Activated T-cell treated with anti-CD3 and anti-CD28 coated beads for 24 hours (primary cell): Measurements from ENCODE around the gene HOXD3.

ENCODE experiments used
- DNase-seq: peaks from one replicate; pipeline ENCODE4 v3.0.0-alpha.2; 2020; ENCODE audit warnings: low read depth

The HOXD3 gene

DNA sequence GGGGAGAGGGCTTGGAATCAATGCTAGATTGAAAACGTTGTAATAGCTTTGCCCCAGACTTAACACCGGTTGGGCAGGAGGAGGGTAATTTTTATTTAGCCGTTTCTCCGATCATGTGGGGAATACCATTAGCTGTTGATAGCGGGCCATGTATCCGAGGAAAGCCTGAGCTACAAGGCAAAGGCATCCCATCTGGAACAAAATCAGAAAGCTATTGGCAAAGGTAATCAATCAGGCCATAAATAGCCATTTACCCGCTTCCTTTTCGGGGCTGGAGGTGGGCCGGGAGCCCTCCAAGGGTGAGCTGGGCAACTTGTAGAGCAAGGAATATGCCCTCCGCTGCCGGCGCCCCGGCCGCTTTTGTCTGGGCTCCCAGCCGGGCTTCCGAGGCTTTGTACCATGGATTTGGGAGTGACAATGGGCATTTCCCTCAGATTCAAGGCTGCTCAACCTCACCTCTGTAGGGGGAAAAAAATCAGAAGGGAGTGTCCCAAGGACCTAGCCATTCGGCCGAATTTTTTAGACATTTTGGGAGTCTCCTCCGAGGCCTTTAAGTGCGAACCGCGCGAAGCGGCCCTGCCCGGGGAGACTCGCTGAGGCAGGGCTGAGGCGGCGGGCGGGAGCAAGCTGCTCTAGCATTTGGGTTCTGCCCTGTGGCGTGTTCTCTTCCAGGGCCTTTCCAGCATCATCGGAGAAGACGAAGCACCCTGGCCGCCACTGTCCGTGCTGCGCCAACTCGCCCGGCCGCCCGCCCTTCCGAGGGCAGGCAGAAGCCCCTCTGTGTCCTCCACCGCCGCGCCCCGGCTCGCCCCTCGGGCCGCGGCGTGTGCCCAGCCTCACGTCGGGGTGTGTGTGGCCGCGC lies 35.7 kb upstream of the HOXD3 start:
- DNase-seq, result no peak

DNA sequence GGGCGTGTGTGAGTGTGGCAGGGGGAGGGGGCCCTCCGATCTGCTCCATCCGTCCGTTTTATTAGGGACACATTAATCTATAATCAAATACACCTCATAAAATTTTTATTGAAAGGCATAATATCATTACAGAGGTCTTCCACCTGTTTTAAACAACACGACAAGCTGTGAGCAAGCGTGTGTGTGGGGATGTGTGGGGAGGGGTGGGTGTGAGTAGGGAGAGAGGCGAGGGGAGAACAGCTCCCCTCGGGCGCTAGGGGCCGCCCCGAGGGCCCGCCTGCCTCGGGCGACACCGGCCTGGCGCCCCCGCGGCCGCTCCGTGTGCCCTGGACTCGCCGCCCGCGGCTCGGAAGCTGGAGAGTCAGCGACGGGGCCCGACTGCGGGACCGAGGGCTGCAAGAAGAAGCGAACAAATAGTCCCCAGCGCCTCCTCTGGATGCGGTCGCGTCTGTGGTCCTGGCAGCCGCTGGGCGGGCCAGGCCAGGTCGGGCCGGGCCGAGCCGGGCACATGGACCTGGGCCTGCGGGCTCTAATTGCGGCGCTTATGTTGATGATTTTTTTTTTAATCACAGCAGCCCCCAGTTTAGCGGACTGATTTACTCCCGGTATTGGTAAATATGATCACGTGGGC lies 34.9 kb upstream of the HOXD3 start:
- DNase-seq, result no peak

DNA sequence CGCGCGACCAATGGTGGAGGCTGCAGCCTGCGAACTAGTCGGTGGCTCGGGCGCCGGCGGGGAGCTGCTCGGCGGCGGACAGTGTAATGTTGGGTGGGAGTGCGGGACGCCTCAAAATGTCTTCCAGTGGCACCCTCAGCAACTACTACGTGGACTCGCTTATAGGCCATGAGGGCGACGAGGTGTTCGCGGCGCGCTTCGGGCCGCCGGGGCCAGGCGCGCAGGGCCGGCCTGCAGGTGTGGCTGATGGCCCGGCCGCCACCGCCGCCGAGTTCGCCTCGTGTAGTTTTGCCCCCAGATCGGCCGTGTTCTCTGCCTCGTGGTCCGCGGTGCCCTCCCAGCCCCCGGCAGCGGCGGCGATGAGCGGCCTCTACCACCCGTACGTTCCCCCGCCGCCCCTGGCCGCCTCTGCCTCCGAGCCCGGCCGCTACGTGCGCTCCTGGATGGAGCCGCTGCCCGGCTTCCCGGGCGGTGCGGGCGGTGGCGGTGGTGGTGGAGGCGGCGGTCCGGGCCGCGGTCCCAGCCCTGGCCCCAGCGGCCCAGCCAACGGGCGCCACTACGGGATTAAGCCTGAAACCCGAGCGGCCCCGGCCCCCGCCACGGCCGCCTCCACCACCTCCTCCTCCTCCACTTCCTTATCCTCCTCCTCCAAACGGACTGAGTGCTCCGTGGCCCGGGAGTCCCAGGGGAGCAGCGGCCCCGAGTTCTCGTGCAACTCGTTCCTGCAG lies 34.3 kb upstream of the HOXD3 start, which contains the start of gene HOXD9:
TSS of gene HOXD9 (plus strand) at position 37 of the 728 bp plus-strand sequence. CDS start at position 87, 50 bp downstream.
- DNase-seq, result no peak

DNA sequence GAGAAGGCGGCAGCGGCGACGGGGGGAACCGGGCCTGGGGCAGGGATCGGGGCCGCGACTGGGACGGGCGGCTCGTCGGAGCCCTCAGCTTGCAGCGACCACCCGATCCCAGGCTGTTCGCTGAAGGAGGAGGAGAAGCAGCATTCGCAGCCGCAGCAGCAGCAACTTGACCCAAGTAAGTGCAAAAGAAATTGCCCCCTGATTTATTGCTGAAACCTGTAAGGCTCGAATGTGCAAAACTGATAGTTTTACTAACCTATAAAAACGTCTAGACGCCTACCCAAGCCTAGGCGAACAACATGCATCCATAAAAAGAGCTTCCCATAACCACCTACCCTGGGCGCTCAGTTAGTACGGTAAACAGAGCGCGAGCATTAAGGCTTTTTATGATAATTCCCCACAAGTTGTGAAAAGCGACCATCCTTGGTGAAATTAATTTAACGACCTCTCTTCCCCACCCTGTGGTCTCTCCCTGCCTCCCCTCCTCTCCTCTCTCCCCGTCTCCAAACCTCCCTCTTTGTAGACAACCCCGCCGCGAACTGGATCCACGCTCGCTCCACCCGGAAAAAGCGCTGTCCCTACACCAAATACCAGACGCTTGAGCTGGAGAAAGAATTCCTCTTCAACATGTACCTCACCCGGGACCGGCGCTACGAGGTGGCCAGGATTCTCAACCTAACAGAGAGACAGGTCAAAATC lies 33.5 kb upstream of the HOXD3 start:
- DNase-seq, result no peak

DNA sequence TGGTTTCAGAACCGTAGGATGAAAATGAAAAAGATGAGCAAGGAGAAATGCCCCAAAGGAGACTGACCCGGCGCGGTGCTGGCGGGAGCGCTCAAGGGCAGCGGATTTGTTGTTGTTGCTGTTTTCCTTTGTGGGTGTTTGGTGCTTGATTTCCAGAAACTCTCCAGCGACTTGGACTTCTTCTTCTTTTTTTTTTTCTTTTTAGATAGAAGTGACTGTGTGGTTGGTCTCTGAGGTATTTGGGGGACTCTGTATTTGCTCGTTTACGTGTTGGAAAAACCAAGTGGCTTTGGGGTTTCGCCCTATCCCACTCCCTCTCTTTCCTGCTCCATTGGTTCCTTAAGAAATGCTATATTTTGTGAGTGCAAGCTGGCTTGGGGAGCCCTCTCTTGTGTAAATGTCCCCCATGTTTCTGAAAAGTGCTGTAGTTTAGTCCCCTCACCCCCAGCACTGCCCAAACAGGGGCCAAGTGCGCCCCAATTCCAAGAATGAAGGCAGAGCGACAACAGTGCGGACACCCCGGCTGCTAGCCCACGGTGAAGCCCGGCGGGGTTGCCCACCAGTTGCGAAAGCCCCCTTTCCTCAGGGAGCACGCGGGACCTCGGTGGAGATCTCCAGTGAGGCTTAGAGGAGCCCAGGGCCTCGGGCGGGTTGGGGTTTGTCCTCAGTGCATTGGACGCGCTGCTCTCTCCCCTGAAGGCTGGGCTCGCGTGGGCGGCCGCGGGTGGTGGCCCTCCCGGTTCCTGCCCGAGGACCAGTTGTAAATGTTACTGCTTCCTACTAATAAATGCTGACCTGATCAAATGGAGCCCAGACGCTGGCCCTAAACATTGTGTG lies 32.8 kb upstream of the HOXD3 start:
- no peak for DNase-seq

DNA sequence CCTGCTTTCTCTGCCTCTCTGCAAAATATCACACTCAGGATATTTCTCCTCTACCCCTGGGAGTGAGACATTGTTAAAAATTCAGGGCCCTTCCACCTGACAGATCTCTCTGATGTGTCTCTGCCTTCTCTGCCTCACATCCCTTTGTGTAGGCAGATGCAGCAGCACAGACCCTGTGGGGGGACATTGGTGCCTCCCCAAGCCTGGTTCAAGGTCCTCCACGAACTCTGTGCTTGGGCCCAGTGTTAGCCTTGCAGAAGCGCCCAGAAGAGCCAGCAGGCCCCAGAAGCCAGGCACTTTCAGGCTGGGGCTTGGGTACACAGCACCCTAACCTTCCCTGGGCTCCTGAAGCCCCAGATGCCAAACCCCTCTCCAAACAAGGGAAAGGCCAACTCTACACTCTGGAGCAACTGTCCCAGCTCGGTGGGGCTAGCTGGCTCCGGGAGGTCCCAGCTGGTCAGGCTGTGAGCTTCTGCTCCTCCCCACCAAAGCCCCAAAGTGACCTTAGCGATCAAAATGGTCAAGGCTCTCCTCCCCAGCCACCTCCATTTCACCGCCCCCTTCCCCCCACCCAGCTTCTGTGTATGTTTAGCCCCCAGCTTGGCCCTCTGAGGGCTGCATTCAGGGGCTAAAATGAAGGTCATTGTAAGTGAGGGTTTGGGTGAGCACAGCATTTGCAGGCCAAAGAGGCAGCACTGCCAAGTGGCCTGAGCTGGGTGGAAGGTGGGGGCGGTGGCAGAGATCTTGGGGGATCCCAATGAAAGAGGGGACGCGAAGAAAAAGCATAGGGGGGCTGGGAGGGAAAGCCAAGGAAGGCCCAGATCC lies 31.9 kb upstream of the HOXD3 start:
- DNase-seq, result no peak

DNA sequence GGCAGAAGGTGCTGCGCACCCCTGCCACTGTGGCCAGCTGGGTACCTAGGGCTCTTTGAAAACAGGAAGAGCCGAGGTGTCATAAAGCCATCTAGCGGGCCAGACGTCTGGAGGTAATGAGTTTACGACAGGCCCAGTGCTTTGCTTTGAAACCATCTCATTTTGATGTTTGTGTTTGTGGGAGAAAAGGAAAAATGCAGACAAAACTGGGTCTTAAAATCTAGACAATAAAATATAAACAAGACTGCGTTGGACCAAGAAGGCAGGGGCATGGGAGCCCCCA lies 31.4 kb upstream of the HOXD3 start:
- no peak for DNase-seq

DNA sequence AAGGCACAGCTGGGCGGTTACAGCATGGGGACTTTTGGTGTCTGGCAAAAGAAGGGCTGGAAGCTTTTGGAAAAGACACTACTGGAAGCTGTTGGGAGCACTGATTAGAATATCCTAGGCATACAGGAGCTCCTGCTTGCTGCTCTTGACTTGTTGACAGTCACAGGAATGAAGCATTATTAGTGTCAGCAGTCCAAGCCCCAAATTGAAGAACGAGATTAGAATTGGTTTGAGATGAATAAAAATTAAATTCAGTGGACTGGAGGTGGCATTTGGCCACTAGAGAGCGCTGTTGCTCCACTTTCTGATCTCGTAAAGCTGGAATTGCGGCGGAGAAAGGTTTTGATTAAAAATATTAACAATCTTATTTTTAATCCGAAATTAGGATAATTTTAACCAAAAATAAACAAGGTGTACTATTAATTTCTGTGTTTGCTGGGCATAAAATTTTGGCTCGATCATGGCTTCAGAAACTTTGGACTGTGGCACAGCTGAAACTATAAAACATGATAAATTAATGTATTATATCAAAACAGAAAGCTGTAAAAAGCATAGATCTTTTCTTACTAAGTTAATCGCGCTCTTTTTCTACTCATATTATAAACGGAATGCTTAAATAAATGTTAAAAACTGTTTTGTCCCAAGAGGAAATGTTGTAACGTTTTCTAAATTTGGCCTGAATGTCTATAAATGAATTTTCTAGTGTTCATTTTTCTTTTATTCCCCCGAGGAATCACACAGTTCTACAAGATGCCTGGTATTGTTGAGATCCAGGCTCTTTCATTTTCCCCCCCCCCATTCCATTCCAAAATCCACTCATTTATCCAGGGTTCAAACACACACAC lies 30.0 kb upstream of the HOXD3 start:
- DNase-seq, result peak; percentile 55

- DNase-seq, result no peak
Measured at GRCh38 chr2:176127774-176128072, 29.4 kb upstream of the HOXD3 start.

DNA sequence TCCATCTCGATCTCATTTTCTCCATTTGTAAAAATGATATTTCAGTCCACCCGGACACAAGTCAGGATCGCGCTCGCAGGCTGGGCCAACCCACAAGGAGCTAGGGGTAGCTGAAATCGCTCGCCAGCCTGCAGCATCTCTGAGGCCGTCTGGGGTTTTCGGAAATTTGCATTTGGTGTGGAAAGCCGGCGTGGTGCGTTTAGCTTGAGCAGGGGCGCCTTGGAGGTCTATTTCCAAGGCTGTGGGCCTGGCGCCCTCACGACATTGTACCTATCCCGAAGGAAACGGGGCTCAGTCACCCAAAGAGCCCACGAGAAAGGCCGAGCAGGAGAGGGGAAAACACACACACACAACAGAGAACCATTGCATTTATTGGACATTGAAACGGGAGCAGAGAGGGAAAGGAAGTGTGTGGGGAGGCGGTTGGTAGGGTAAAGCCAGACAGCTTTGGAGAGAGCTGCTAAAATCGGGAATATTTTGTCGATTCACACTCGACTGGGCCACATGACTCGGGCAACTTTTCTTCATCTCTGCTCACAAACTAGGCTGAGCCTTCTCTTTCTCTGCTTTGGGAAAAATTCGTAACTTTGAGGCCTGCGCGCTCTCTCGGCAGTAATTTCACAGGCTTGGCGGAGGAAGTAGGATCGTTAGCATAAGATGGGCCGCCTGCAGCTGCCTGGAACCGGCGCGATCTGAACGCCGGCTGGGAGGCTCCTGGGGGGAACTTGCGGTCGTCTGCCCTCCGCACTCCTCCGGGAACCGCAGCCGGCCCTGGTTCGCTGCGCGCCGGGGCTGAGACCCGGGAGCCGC lies 28.7 kb upstream of the HOXD3 start:
- no peak for DNase-seq

DNA sequence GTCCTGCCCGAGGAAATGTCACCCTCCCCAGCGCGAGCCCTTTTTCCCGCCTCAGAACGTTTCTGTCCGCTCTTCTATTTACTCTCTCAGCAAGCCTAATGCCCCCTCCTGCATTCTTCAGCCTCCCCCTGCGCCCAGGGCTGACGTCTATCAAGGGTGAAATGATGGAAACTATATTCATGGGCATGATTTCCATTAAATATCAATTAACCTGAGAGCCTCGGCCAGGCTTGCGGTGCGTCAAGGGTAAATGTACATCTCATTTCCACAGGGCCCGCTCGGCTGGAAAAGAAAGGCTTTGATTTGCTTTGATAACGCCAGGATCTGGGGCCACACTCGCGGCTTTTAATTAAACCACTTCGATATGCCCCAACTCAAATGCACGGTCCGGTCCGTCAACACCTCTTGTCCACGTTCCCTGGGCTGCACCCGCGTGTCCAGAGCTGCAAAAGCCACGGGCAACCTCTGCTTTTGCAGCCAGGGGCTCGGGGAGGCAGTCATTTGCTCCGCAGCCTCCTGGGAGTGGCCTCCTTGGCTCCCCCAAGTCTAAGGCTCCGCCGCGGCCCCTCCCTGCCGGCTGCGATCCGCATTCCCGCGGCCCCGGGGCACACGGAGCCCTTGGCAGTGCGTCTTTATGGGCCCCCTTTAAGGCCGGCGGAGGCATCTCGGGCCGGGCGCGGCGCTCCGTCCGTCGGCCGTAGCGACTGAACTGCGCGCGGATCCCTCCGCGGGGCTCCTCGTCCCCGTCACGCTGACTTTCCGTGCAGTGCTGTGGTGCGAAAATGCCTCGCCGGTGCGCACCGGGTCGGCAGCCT lies 27.9 kb upstream of the HOXD3 start, which contains the start of gene HOXD8:
TSS of gene HOXD8 (plus strand) at position 724 of the 815 bp plus-strand sequence. CDS start 662 bp downstream, outside the sequence.
- no peak for DNase-seq

- DNase-seq, result no peak
Measured at GRCh38 chr2:176129813-176130146, 27.3 kb upstream of the HOXD3 start.

GRCh38 chr2:176130147-176130956 lies 26.8 kb upstream of the HOXD3 start:
- no peak for DNase-seq

- no peak for DNase-seq
Measured at GRCh38 chr2:176130957-176131847, 25.9 kb upstream of the HOXD3 start.

DNA sequence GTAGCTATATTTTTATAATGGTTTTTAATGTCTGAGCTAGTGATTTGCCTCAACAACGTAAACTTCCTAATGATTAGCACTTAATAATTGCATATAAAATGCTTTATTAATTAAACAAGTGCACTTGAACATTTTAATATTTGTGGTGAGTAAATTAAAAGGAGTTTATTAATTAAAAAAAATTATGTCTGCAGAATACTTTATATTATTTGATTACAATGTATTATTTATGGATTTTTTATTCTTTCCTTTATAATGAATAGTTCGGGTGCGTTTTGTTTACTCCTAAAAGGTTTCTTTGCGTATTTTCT lies 25.3 kb upstream of the HOXD3 start:
- DNase-seq, result no peak
